ENCODE measurements around the gene GNG3. TPM values are rescaled to one million over a fixed set of nuclear protein-coding genes. Genes with fewer than 3 reads are reported as not detected.

GNG3 gene
- total RNA-seq, 1 donor: not detected

DNA sequence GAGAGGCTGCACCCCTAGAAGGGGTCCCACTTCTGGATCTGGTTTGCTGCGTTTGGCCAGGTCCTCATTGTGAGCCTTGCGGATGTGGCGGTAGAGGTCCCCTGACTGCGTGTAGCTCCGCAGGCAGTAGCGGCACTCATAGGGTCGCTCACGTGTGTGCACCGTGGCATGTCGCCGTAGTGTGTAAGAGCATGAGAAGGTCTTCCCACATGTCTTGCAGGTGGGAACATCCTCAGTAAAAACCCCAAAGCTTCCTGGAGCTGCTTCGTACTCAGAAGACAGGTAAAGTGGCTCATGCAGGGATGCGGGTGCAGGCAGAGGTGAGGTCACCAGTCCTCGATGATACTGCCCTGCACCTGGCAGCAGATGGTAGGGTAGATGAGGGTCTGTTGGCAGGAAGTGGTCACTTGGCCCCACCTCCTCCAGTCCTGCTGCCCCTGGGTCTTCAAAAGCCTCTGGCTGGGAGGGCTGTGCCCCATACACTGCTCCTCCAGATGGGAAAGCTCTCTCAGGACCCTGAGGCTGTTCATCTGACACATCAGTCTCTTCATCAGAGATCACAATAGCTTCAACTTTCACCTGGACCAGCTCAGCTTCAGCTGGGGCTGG lies 44.8 kb downstream of the GNG3 start:
- no peak for DNase-seq (ENCODE audit: low read depth)
- TF ChIP-seq, protein P1, sequence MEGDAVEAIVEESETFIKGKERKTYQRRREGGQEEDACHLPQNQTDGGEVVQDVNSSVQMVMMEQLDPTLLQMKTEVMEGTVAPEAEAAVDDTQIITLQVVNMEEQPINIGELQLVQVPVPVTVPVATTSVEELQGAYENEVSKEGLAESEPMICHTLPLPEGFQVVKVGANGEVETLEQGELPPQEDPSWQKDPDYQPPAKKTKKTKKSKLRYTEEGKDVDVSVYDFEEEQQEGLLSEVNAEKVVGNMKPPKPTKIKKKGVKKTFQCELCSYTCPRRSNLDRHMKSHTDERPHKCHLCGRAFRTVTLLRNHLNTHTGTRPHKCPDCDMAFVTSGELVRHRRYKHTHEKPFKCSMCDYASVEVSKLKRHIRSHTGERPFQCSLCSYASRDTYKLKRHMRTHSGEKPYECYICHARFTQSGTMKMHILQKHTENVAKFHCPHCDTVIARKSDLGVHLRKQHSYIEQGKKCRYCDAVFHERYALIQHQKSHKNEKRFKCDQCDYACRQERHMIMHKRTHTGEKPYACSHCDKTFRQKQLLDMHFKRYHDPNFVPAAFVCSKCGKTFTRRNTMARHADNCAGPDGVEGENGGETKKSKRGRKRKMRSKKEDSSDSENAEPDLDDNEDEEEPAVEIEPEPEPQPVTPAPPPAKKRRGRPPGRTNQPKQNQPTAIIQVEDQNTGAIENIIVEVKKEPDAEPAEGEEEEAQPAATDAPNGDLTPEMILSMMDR (IDR thresholded peaks at IDR 0.05; ENCODE audit: insufficient read depth, low read length): no peak
- H3K4me3 ChIP-seq (ENCODE audit: low read depth, low read length): no peak overlapping the region

DNA sequence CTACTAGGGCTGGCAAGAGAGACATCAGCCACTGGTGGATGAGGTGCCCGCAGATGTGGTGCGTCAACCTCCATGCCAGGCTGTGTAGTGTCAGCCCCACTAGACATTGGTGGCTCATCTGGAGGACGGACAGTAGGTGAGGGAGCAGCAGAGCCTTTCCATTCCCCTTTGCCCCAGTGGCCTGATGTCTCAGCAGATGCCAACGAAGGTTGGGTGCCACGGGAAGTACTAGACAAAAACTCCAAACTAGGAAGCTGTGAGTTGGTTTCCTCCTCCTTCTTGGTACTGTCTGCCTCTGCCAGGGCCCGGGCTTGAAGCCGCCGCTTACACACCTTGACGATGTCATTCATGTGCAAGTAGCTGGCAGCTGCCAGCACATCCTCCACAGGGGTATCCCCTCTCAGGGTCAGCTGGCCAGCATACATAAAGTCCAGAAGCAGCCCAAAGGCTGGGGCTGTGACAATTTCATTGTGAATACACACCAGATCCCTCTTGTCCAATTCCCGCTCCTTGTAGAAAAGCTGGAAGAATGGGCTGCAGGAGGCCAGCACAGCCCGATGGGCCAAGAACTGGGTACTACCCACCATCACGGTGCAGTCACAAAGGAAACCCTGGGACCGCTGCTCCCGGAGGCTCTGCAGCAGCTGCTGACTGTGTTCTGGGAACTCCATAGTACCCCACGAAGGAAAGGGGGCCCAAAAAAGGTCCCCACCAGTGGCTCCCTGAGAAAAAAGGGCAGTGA lies 45.7 kb downstream of the GNG3 start:
- no peak for DNase-seq (ENCODE audit: low read depth)
- peak overlapping the region; percentile 98 for H3K4me3 ChIP-seq (ENCODE audit: low read depth, low read length)
- TF ChIP-seq, protein P1 (IDR thresholded peaks at IDR 0.05; ENCODE audit: insufficient read depth, low read length): no peak

DNA sequence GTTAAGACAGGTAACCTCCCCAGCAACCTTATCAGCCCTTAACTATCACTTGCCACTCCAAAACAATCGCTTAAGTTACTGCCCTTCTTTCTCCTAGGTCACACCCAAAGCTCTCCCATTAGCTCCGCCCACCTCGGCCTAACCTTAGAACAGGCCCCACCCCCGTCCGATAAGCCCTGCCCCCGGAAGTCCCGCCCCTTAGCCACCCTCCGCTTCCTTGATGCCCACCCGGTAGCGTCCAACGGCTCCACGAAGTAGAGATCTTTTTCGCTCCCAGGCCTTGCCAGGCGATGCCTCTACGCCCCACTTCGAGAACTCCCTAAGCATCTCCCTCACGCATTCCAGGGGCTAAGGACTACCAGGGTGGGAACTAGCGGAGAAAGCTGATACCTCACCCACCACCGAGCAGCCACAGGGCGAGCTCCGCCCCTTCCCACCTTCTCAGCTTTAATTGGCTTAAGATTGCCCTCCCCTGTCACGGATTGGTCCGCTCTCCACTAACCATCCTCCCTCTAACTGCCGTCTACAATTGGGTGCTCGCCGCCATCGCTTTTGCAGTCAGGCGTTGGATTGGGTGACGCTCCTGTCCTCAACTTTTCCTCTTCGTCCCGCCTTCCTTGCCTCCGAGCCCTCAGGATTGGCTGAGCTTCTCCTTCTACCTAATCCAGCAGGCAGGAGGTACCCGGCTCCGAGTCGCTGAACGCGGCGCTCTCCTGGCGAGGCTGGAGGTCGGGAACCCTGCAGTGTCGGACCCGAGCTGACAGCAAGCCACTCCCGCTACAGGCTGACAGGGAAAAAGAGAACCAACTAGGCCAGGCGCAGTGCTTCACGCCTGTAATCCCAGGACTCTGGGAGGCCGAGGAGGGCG lies 46.5 kb downstream of the GNG3 start, which contains the start of gene ZBTB3:
Gene ZBTB3, minus strand, starts transcription at position 425 of the 868 bp plus-strand sequence. CDS start 496 bp downstream, outside the sequence.
- TF ChIP-seq, protein P1 (IDR thresholded peaks at IDR 0.05; ENCODE audit: insufficient read depth, low read length): no peak
- peak within 1 kb of the TSS; percentile 98 for H3K4me3 ChIP-seq (ENCODE audit: low read depth, low read length)
- DNase-seq (ENCODE audit: low read depth): peak; percentile 99

DNA sequence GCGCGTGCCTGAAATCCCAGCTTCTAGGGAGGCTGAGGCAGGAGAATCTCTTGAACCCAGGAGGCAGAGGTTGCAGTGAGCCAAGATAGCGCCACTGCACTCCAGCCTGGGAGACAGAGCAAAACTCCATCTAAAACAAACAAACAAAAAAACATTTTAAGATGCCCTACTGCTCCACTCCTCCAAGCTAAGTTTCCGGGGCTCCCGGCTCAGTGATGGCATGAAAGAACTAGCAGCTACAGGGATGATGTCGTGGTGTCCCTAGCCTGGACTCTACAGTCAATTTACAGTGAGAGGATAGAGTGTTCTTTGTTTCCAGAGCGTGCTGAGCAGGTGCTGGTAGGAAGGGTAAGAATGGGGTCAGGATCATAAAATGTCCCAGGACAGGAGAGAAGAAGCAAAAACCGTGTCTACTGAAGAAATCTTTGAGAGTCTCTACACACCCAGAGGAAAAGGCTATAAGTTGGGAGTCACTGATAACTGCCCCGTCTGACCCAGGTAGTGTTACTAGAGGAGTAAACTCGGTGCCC lies 47.7 kb downstream of the GNG3 start:
- DNase-seq (ENCODE audit: low read depth): no peak
- TF ChIP-seq, protein P1 (IDR thresholded peaks at IDR 0.05; ENCODE audit: insufficient read depth, low read length): no peak
- H3K4me3 ChIP-seq (ENCODE audit: low read depth, low read length): no peak overlapping the region

DNA sequence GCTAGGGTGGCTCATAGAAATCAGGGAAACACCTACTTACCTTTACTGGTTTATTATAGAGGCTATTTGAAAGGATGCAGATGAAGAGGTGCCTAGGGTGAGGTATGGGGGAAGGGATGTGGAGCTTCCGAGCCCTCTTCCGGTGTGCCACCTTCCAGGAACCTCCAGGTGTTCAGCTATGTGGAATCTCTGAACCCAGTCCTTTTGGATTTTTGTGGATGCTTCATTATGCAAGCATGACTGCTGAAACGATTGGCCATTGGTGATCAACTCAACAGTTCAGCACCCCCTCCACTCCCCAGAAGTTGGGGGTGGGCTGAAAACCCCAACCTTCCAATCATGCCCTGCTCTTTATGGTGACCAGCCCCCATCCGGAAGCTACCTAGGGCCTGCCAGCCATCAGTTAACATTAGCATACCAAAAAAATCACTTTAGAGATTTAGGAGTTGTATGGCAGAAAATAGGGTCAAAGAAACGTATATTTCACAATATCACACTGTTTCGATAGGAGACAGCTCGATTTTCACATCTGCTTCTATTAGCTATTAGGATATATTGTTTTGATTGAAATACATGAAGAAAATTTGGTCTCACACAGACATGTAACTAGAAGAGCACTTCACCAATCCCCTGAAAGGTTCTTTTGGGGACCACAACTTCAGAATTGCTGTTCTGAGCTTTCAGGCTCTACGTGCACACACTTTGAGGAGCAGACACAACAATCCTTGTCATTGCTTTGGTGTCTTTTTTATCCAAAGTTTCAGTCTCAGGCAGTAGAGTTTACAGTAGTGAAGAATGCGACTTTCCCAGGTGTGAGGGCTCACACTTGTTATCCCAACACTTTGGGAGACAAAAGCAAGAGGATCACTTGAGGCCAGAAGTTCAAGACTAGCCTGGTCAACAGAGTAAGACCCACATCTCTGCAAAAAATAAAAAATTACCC lies 50.6 kb downstream of the GNG3 start:
- TF ChIP-seq, protein P1 (IDR thresholded peaks at IDR 0.05; ENCODE audit: insufficient read depth, low read length): no peak
- H3K4me3 ChIP-seq (ENCODE audit: low read depth, low read length): no peak overlapping the region
- DNase-seq (ENCODE audit: low read depth): no peak

Small RNA genes lying within 50 kb of the gene (small RNA-seq; reads per million reads assigned to genes)
- gene SNORA57: not detected

Other genes with a start within 250 kb of the GNG3 start
- gene AHNAK, start 160.9 kb upstream of the GNG3 start, total RNA-seq (ENCODE audit: low replicate concordance): 737 and 1,851 TPM in 2 replicates
- 1,443 and 1,493 TPM in 2 replicates for gene EEF1G, start 133.8 kb upstream of the GNG3 start, total RNA-seq (ENCODE audit: low replicate concordance)
- 4.5 and 9.4 TPM in 2 replicates for gene TUT1, start 116.2 kb upstream of the GNG3 start, total RNA-seq (ENCODE audit: low replicate concordance)
- 46.2 and 110 TPM in 2 replicates for gene MTA2, start 105.8 kb upstream of the GNG3 start, total RNA-seq (ENCODE audit: low replicate concordance)
- gene EML3, start 94.9 kb upstream of the GNG3 start, total RNA-seq (ENCODE audit: low replicate concordance): 22.3 and 61.7 TPM in 2 replicates
- 4.6 and 26.4 TPM in 2 replicates for gene ROM1, start 94.4 kb upstream of the GNG3 start, total RNA-seq (ENCODE audit: low replicate concordance)
- gene B3GAT3, start 85.7 kb upstream of the GNG3 start, total RNA-seq (ENCODE audit: low replicate concordance): 14.1 and 18.7 TPM in 2 replicates
- 203 and 208 TPM in 2 replicates for gene GANAB, start 61.1 kb upstream of the GNG3 start, total RNA-seq (ENCODE audit: low replicate concordance)
- gene INTS5, start 54.4 kb upstream of the GNG3 start, total RNA-seq (ENCODE audit: low replicate concordance): 20.9 and 21.8 TPM in 2 replicates
- gene C11orf98, start 42.5 kb upstream of the GNG3 start, total RNA-seq (ENCODE audit: low replicate concordance): 14.2 and 48.2 TPM in 2 replicates
- 9.8 and 10.8 TPM in 2 replicates for gene CSKMT, start 42.4 kb upstream of the GNG3 start, total RNA-seq (ENCODE audit: low replicate concordance)
- 6.8 and 31.3 TPM in 2 replicates for gene UQCC3, start 36.0 kb upstream of the GNG3 start, total RNA-seq (ENCODE audit: low replicate concordance)
- 4.2 and 4.5 TPM in 2 replicates for gene LBHD1, start 35.4 kb upstream of the GNG3 start, total RNA-seq (ENCODE audit: low replicate concordance)
- 70.7 and 840 TPM in 2 replicates for gene UBXN1, start 28.6 kb upstream of the GNG3 start, total RNA-seq (ENCODE audit: low replicate concordance)
- 39.0 and 62.0 TPM in 2 replicates for gene LRRN4CL, start 18.1 kb upstream of the GNG3 start, total RNA-seq (ENCODE audit: low replicate concordance)
- gene BSCL2, start 252 bp upstream of the GNG3 start, total RNA-seq (ENCODE audit: low replicate concordance): 34.4 and 43.5 TPM in 2 replicates
- 10.4 and 16.7 TPM in 2 replicates for gene HNRNPUL2, start 19.8 kb downstream of the GNG3 start, total RNA-seq (ENCODE audit: low replicate concordance)
- 20.3 and 40.1 TPM in 2 replicates for gene TTC9C, start 20.8 kb downstream of the GNG3 start, total RNA-seq (ENCODE audit: low replicate concordance)
- gene ZBTB3, start 46.5 kb downstream of the GNG3 start, total RNA-seq (ENCODE audit: low replicate concordance): 4.2 and 13.4 TPM in 2 replicates
- 17.0 and 76.5 TPM in 2 replicates for gene POLR2G, start 53.9 kb downstream of the GNG3 start, total RNA-seq (ENCODE audit: low replicate concordance)
- gene TAF6L, start 63.7 kb downstream of the GNG3 start, total RNA-seq (ENCODE audit: low replicate concordance): 15.6 and 42.9 TPM in 2 replicates
- 39.4 and 54.7 TPM in 2 replicates for gene TMEM179B, start 79.7 kb downstream of the GNG3 start, total RNA-seq (ENCODE audit: low replicate concordance)
- 4.5 and 14.7 TPM in 2 replicates for gene TMEM223, start 84.3 kb downstream of the GNG3 start, total RNA-seq (ENCODE audit: low replicate concordance)
- gene NXF1, start 97.8 kb downstream of the GNG3 start, total RNA-seq (ENCODE audit: low replicate concordance): 27.8 and 77.6 TPM in 2 replicates
- 20.4 and 42.8 TPM in 2 replicates for gene STX5, start 124.4 kb downstream of the GNG3 start, total RNA-seq (ENCODE audit: low replicate concordance)
- 0.54 TPM in 1 of 2 replicates, not detected in the other for gene TEX54, start 125.2 kb downstream of the GNG3 start, total RNA-seq (ENCODE audit: low replicate concordance)
- gene WDR74, start 131.9 kb downstream of the GNG3 start, total RNA-seq (ENCODE audit: low replicate concordance): 29.5 and 29.8 TPM in 2 replicates
- gene SLC3A2, start 173.2 kb downstream of the GNG3 start, total RNA-seq (ENCODE audit: low replicate concordance): 174 and 179 TPM in 2 replicates
- gene CHRM1, start 213.7 kb downstream of the GNG3 start, total RNA-seq (ENCODE audit: low replicate concordance): not detected in 2 replicates

All from fibroblast of the aortic adventitia (primary cell).